ENCODE measurements around the gene OST4.

The OST4 gene

GRCh38 chr2:27081984-27082772 lies 10.7 kb upstream of the OST4 start:
- no peak for DNase-seq (ENCODE audit: low read depth)
- no peak for TF ChIP-seq CTCF (IDR thresholded peaks at IDR 0.05; ENCODE audit: low read depth, low read length, missing control alignments)
- no peak overlapping the region for H3K4me3 ChIP-seq (ENCODE audit: low read depth, low read length)

GRCh38 chr2:27080603-27080936 lies 9.1 kb upstream of the OST4 start:
- no peak for TF ChIP-seq CTCF (IDR thresholded peaks at IDR 0.05; ENCODE audit: low read depth, low read length, missing control alignments)
- DNase-seq (ENCODE audit: low read depth) = no peak
- no peak overlapping the region for H3K4me3 ChIP-seq (ENCODE audit: low read depth, low read length)

GRCh38 chr2:27080140-27080469 lies 8.7 kb upstream of the OST4 start:
- TF ChIP-seq CTCF (IDR thresholded peaks at IDR 0.05; ENCODE audit: low read depth, low read length, missing control alignments) = no peak
- no peak overlapping the region for H3K4me3 ChIP-seq (ENCODE audit: low read depth, low read length)
- no peak for DNase-seq (ENCODE audit: low read depth)

GRCh38 chr2:27079233-27080139 lies 8.0 kb upstream of the OST4 start:
- H3K4me3 ChIP-seq (ENCODE audit: low read depth, low read length) = no peak overlapping the region
- no peak for TF ChIP-seq CTCF (IDR thresholded peaks at IDR 0.05; ENCODE audit: low read depth, low read length, missing control alignments)
- DNase-seq (ENCODE audit: low read depth) = no peak

- no peak within 1 kb of the TSS for H3K4me3 ChIP-seq (ENCODE audit: low read depth, low read length)
- DNase-seq (ENCODE audit: low read depth) = no peak
- no peak for TF ChIP-seq CTCF (IDR thresholded peaks at IDR 0.05; ENCODE audit: low read depth, low read length, missing control alignments)
Measured at GRCh38 chr2:27078267-27079194, 7.1 kb upstream of the OST4 start, which contains the start of gene EMILIN1. EMILIN1 (plus strand) TSS chr2:27078615; CDS start chr2:27079066, 451 bp downstream.

GRCh38 chr2:27077231-27077630 lies 5.8 kb upstream of the OST4 start:
- TF ChIP-seq CTCF (IDR thresholded peaks at IDR 0.05; ENCODE audit: low read depth, low read length, missing control alignments) = no peak
- no peak overlapping the region for H3K4me3 ChIP-seq (ENCODE audit: low read depth, low read length)
- no peak for DNase-seq (ENCODE audit: low read depth)
